Measurements from ENCODE around the gene PREB.
A peak's percentile ranks its signal among the peaks of the same experiment; 100 is the strongest.
"Not testable (repeated sequence)": the region's sequence is repeated elsewhere in the genome, so short reads cannot be mapped to it uniquely, and the experiment has no call there.

Gene PREB, protein sequence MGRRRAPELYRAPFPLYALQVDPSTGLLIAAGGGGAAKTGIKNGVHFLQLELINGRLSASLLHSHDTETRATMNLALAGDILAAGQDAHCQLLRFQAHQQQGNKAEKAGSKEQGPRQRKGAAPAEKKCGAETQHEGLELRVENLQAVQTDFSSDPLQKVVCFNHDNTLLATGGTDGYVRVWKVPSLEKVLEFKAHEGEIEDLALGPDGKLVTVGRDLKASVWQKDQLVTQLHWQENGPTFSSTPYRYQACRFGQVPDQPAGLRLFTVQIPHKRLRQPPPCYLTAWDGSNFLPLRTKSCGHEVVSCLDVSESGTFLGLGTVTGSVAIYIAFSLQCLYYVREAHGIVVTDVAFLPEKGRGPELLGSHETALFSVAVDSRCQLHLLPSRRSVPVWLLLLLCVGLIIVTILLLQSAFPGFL

DNA sequence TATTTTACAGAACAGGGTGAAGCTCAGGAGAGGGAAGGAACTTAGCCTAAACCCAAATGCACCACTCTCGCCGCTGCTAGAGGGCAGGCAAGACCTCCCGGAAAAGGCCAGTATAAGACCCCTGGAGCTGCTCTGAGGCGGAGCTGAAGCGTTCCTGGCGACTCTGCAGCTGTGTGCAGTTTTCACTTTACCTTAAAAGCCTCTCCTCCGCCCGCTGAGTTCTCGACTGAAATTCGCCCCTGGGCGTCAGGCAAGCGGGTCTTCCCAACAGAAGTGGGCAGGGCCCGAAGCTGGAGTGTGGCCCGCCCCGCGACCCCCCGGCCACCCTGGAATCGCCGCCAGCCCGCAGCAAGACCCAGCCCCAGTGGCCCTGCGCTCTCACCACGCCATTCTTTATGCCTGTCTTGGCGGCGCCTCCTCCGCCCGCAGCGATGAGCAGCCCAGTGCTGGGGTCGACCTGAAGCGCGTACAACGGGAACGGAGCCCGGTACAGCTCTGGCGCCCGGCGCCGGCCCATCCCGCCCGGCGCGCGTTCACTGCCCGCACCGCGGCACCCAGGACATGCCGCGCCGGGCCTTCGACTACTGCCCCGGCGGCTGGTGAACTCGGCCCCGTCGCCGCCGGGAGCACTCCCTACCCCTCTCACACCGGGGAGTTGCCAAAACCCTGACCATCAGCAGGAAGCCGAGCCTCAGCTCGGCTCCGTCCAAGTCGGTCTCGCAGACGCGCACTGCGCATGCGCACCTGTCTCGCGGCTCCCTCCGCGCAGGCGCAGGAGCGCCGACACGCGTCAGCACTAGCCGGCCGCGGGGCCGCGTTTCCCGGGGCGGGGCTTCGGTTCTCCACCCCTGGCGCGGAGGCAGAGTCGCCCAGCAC, at the start of gene PREB:
Gene PREB (minus strand): TSS at position 732 of the 876 bp plus-strand sequence. CDS start 215 bp downstream, at position 517.
- DNase-seq: peak; percentile 79 to 89

DNA sequence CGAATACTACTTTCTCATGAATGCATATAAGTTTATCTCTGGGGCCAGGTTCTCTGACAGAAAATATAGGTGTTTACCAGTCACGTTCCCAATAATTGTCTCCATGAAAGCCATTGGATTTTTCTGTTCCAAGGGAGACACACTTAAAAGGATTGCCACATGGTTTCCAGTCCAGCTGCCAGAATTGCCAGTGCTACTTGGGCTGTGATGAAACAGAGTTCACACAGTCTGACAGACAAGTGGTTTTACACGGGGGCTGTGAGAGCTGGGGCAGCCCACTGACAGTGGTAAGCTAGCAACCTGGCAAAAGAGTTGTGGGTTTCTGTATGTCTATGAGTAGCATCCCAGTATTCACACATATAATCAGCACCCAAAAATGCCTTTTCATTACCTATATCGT, 49.7 kb upstream of the PREB start:
- DNase-seq: no peak

DNA sequence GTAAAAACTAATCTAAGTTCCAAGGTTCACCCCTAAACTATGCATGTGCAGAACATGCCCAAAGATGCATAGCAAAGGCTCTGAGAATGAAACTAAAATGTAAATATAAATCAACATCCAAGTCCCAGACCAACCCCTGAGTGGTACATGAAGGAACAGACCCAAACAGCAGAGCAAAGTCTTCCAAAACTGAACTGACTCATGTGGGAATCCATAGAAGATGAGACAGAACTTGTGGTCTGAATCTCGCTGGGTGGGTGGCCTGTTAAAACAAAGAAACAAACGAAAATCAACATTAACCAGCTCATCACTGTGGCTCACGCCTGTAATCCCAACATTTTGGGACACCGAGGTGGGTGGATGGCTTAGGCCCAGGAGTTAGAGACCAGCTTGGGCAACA, 47.9 kb upstream of the PREB start:
- no peak for DNase-seq

DNA sequence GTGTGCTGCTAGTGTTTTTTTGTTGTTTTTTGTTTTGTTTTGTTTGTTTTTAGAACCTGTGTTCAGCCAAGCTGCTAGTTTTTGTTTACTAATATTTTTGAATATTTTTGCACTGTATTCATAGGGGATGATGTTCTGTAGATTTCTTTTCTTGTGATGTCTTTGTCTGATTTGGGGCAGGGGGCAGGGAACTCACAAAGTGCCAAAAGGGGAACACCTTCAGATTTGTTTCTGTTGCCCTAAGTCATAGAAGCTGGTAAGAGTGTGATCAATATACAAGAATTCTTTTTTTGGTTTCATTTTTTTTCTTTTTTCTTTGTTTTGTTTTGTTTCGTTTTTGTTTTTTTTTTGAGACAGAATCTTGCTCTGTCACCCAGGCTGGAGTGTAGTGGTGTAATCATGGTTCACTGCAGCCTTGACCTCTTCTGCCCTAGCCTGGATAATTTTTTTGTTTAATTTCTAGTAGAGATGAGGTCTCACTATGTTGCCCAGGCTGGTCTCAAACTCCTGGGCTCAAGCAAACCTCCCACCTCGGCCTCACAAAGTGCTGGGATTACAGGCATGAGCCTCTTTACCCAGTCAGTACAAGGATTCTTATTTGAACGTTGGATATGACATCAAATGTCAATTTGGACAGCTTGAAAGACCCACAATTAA, 45.0 kb upstream of the PREB start:
- DNase-seq: no peak

DNA sequence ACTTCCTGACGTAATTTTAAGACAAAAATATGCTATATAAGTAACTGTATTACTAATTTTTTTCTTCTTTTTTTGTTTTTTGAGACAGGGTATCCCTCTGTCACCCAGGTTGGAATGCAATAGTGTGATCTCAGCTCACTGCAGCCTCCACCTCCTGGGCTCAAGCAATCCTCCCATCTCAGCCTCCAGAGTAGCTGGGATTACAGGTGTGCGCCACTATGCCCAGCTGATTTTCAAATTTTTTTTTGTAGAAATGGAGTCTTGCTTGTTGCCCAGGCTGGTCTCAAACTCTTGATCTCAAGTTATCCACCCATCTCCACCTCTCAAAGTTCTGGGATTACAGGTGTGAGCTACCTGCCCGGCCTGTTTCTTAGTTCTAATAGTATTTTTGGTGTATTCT, 44.0 kb upstream of the PREB start:
- DNase-seq: no peak

DNA sequence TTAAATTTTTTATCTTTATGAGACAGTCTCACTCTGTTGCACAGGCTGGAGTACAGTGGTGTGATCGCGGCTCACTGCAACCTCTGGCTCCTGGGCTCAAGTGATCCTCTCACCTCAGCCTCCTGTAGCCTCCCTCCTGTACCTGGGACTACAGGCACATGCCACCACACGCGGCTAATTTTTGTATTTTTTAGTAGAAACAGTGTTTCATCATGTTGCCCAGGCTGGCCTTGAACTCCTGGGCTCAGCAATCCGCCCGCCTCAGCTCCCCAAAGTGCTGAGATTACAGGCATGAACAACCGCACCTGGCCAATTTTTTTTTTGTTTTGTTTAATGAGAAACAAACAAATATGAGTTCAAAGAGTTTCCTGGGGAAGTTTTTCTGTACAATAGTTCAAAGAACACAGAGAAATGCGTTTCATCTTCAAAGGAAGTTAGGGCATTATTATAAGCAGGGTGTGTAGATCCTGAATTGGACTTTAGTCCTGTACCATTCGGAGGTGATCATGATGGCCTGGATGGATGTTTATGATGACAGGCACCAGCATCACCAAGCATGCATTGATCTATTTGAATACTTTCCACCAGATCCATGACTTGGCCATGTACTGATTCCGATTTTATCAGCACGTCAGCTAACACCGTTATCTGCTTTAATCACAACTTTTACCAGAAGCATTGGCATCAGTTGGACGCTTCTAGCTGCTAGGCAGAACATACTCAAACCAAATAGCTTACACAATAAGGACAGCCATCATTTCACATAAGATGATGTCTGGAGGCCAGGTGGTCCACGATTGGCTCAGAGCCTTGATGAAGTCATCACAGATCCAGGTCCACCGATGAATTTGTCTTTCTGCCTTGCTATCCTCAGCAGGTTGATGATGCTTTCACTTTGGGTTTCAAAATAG, 43.3 kb upstream of the PREB start:
- DNase-seq: no peak

DNA sequence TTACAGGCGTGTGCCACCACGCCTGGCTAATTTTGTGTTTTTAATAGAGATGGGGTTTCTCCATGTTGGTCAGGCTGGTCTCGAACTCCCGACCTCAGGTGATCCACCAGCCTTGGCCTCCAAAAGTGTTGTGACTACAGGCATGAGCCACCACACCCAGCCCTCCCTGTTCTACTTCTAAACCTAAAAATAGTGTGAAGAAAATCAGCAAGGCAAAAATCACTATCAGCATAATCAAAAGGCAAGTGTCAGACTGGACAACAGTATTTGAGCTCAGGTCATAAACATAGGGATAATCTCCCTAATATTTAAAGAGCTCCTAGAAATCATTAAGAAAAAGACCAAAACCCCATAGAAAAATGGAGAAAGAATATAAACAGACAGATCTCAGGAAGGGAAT, 41.3 kb upstream of the PREB start:
- DNase-seq: not testable (repeated sequence)

DNA sequence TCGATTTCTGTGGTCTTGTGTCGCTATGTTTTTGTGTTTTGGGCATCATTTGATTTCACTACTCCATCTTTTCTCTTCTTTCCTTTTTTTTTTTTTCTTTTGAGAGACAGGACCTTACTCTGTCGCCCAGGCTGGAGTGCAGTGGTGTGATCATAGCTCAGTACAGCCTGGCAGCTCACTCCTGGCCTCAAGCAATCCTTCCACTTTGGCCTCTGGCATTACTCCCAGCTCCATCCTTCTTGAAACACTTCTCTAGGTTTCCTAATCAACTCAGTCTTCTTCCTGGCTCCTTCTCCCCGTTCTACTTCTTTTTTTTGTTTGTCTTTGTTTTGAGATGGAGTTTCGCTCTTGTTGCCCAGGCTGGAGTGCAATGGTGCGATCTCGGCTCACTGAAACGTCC, 40.9 kb upstream of the PREB start:
- DNase-seq: no peak

DNA sequence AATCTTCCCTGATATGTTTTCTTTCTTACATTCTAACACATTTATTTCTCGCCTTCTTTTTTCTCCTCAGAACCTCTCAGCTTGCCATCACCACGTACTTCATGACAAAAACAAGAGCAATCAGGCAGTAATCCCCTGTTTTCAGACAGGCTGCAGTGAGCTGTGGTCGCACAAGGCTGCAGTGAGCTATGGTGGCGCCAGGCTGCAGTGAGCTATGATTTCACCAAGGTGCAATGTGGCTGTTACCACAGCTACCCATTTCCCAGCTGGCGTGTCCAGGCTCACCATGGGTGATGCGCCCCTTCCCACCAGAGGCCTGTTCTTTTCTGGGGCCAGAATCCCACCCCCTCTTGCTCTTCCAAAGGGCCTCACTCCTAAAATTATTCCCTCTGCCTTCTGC, 40.2 kb upstream of the PREB start:
- no peak for DNase-seq

DNA sequence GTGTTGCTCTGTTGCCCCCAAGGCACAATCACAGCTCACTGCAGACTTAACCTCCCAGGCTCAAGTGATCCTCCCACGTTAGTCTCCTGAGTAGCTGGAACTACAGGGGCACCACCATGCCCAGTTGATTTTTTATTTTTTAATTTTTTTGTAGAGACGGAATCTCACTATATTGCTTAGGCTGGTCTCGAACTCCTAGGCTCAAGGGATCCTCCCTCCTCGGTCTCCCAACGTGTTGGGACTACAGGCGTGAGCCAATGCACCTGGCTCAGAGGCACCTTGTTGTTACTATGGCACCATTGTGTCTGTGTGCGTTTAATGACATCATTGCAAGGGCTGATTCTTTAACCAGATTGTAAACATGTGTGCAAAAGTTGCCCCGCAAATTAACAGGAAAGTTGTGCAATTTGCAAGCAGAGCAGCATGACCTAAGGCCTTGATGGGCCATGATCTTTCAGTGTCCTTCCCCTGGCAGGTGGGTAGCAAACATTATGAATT, 37.0 kb upstream of the PREB start:
- DNase-seq: no peak

DNA sequence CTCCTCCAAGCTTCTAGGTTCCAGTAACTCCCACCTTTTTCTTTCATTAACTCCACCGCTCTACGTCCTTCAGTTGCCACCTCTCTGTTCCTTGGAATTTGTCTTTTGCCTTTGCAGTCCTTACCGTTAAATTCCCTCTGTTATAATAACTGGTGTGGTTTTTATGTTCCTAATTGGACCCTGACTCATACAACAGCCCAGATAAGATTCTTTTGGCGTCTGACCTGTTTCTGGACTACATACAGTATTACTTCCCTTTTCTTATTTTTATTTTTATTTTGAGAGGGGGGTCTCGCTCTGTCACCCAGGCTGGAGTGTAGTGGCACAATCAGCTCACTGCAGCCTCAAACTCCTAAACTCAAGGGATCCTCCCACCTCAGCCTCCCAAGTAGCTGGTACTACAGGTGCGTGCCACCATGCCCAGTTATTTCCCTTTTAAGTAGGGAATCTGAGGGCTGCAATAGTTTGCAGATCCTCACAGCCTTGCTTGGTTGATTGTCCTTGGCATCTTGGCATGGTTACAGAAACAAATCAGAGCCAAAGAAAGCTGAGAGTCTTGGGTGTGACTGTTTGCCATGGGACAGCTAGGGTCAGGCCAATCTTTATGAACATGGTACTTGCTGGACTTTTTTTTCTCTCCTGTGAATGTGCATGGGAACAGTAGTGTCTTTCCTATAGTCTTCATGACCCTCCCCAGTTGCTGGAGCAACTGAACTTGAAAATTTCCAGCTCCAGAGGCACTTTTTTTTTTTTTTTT, 36.3 kb upstream of the PREB start:
- DNase-seq: no peak

DNA sequence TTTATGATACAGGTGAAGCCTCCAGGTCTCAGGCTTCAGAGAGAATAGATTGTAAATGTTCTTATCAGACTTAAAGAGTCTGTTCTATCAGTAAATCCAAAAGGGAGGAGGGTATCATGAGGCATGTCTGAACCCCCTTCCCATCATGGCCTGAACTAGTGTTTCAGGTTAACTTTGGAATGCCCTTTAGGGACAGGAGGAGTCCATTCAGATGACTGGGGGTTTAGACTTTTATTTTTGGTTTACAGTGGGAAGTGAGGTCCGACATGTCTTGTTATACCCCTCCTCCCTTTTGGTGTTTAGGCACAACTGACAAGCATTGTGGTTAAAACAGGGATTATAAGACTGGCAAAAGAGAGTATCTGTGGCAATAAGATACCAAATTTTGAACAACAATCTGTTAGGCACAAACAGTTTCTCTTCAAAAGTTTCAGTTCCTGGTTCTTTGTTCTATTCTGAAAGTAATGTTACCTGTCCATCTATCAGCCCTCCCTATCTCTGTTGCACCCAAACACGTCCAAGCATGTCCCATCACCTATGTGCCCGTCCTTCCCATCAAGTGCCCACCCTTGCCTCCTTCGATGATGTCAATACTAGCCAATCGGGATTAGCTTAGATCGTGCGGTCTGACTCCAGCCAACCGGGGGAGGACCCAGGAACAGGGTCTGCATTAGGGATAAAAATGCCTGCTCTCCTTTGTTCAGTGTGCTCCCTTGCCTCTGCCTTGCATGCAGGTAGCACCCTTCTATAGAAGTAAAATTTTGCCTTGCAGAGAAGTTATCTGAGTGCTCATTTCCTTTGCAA, 30.7 kb upstream of the PREB start:
- no peak for DNase-seq

DNA sequence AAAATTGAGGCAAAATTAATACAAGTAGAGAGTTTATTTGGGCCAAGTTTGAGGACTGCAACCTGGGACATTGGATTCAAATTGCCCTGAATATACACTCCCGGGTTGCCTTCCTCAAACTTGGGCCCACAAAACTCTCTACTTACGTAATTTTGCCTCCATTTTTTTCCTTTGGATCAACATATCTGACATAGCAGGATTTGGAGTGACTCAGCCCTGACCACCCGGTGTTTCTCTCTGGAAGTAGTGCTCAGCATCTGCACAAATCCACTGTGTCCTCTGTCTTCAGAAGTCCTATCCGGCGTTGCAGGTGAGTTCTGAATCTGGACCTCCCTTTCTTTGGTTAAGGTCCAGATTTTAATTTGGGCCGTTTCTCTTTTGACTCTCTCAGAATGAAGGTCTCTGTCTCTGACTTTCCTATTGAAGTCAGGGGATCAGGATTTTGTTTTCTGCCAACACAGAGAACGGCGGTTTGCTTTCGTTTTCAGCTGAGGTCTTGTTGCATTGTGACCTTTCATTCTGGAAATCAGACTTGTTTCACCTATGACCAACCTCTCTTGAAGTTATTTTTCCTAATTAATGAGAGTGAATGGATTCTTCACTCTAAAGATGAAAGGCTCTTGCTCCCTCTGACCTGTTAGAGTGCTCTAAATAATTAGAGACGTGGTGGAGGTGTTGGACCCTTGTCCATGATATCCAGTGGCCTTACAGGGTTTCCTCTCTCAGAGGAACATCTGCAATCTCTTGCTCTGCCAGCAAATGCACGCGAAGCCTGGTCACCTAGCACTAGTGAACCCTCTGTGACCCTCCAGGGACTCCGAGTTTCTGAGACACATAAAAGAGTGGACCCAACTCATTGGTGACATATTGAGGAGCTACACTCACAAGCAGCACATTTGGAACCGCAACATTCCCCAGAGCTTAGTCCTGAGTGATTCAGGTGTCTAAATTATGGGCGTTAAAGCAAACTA, 28.0 kb upstream of the PREB start:
- no peak for DNase-seq

DNA sequence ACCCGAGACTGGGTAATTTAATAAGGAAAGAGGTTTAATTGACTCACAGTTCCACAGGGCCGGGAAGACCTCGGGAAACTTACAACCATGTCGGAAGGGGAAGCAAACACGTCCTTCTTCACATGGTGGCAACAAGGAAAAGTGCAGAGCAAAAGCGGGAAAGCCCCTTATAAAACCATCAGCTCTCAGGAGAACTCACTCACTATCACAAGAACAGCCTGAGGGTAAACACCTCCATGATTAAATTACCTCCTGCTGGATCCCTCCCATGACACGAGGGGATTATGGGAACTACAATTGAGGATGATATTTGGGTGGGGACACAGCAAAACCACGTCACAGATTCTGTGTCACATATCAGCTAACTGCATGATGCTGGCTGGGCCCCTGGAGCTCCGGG, 25.8 kb upstream of the PREB start:
- DNase-seq: no peak

DNA sequence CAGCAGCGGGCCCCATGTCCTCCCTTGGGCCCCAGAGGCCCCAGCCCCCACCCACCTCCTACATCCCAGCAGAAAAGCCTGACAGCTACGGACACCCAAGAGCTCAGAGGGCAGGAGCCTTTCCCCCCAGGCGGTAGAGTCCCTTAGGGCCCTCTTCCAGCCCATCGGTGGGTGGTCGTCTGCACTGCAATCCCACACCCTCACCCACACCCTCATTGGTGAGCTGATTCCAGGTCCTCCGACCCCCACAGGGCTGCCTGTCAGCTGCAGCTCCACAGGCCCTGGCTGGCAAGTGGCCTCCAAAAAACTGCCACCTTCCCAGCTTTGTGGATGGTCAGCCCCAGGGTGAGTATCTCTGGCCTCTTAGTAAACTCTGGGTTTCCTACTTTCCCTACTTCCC, 24.8 kb upstream of the PREB start:
- DNase-seq: no peak

DNA sequence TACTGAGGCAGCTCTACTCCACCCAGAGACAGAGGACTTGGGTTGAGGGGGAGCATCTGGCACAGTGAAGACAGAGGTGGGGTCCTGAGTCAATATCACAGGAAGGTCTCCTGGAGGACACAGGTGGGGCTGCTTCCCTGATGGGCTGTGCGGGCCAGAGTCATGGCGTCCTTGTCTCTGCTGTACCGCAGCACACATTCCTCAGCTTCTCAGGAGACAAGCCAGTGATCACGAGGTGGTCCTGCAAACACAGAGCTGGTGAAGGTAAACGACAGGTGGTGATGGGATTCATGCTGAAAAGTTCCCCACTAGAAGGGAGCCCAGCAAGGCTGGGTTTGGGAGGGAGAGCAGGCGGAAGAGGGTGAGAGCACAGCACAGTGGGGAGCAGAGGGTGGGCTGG, 24.0 kb upstream of the PREB start:
- no peak for DNase-seq

DNA sequence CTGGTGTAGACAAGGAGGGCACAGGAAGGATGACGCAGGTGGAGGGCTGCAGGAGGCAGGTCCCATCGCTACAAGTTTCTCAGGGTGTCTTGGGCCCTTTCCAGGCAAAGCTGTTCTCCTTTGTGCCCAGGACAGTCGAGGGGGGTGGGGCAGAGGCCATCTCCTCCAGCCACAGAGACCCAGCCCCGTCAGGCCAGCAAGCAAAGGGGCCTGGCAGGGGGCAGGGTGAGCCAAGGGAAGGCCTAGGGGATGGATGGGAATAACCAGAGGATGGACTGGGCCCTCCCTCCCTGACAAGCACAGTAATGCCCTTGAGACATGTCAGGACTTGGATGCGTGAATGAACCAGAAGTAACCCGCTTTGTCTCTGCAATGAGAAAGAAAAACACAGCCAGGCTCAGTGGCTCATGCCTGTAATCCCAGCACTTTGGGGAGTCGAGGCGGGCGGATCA, 20.7 kb upstream of the PREB start:
- DNase-seq: no peak

DNA sequence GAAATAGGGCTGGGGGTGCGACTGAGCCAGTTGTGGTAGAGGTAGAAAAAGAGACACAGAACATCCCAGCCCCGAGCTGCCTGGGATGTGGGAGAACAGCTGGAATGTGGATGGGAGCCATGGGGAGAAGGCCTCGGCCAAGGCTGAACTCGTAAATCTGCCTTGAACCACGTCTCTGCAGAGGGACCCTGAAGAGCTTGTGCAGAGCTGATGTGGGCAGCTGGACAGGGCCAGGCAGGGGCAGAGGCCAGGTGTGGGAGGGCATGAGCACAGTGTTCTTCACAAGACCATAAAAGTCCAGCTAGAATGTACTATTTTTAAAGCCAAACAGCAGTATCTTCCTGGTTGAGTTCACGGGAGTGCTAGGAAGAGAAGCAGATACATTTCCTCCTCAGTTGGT, 20.1 kb upstream of the PREB start:
- DNase-seq: no peak

DNA sequence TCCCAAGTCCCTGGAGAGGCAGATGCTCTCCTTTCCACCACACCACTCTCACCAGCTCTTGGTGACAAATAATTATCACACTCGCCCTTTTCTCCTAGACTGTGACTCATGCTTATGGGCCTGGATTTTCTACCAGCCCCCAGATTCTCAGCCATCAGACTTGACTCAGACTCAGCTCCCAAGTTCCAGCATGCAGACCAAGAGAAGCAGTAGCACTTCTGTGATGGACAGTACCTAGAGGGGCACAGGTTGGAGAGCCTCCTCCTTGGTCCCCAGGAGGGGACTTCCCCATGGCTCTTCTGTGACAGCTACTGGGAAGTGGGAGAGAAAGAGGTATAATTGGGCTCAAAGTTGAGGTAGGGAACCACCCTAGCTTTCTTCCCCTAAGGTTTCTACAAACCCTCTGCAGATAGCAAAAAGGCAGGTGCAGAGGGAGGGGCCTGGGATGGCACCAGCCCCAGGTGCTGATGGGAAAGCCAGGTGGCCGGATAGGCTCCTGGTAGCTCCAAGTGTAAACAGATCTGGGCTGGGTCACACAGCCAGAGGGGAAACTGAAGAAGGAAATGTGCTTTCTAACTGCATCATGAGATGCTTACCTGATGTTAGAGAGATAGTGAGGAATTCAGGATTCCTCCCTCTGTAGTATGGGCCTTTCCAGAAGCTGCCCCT, 18.5 kb upstream of the PREB start:
- DNase-seq: no peak

Measured in Kasumi-1 (cell line).